Measurements from ENCODE around the gene DNER. TPM values are rescaled to one million over a fixed set of nuclear protein-coding genes. Genes with fewer than 3 reads are reported as not detected.

DNER gene
- total and polyA plus RNA-seq, 2 of the 13 experiments (the other 11 are each of a cell fraction or from before 2014, with no cell fraction given): not detected

DNA sequence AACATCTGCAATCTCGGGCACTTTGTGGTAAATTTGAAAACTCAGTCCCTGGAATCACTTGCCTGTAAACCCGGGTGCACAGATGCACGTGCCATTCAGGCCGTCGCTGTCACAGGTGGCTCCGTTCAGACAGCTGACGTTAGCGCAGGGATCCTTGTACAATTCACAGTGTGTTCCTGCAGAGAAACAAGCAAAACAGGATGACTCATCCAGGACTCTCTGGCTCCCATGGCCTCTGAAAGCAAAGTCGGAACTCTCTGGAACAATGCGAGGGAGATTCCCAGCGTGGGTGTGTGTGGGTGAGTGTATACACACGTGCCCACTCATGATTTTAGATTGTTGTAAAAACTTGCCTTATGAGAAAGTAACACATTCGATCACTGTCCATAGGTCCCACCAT lies 307.2 kb downstream of the DNER start (continued):
- TF ChIP-seq ZBTB37 (CRISPR knock-in tag; IDR thresholded peaks at IDR 0.05) (no peak), BHLHE40 (IDR thresholded peaks at IDR 0.05; ENCODE audit: low read length) (peak; percentile 87)

GRCh38 chr2:229405796-229406195 lies 308.6 kb downstream of the DNER start:
- Histone ChIP-seq H3K4me2 (ENCODE audit: low read depth, low read length) (no peak overlapping the region), H3K79me2 (ENCODE audit: insufficient read depth, low read length) (no peaks in the 10 kb centered on the region), H2AFZ (ENCODE audit: low read length) (no peak overlapping the region), H3K4me3 (replicated peaks in 1 of 3; ENCODE audit: insufficient read depth in 1 of 3, low read depth in 2 of 3, low read length in 3 of 3) (no peak overlapping the region), H3K9me3 (ENCODE audit: low read length) (no peaks in the 10 kb centered on the region), H3K9ac (ENCODE audit: insufficient read depth, low read depth, low read length) (no peak overlapping the region), H3K27ac (ENCODE audit: extremely low read length, insufficient read depth, low read length) (no peak overlapping the region), H4K20me1 (ENCODE audit: insufficient read depth, low read length) (no peaks in the 10 kb centered on the region), H3K4me1 (ENCODE audit: insufficient read depth, low read length) (no peaks in the 10 kb centered on the region), H3K27me3 (ENCODE audit: control insufficient read depth in 1 of 2, insufficient read depth in 2 of 2, low read length in 2 of 2) (peaks cover 0 to 9% of the 10 kb centered on the region in 2 experiments; a peak in 2 of 5 replicates), H3K36me3 (replicated peaks in 1 of 2; ENCODE audit: control insufficient read depth in 1 of 2, insufficient read depth in 2 of 2, low read length in 2 of 2) (no peaks in the 10 kb centered on the region)
- FAIRE-seq (no peak), DNase-seq (ENCODE audit: low spot score) (no peak), ATAC-seq (no peak)
- ChIA-PET CTCF (ENCODE audit: low intra/inter-chr PET ratio, low total read pairs) (no interaction called here), POLR2A (no interaction called here)
- in situ Hi-C loops (cut with HindIII; ENCODE audit: extremely low pct_ligation_motif_present, low pct_unique_long_range_greater_than_20kb): no loop called here
- intact Hi-C loops (cut with micrococcal nuclease; ENCODE audit: unreplicated experiment): no loop called here
- WGBS (ENCODE audit: low lambda C conversion rate): 15% methylated on average over 5 of the region's 5 CpGs
- no TSS peak for BruUV-seq (replicated peaks)
- TF ChIP-seq AHR (CRISPR knock-in tag; IDR thresholded peaks at IDR 0.05) (no peak), CAMTA2 (CRISPR knock-in tag; IDR thresholded peaks at IDR 0.05; ENCODE audit: borderline replicate concordance) (no peak), ISX (CRISPR knock-in tag; conservative IDR thresholded peaks at IDR 0.05) (no peak), MBNL3 (CRISPR knock-in tag; conservative IDR thresholded peaks at IDR 0.05) (no peak), TBL1XR1 (IDR thresholded peaks at IDR 0.05; ENCODE audit: borderline replicate concordance, low read length, partially characterized antibody) (no peak), DNMT3B (CRISPR knock-in tag; conservative IDR thresholded peaks at IDR 0.05) (no peak), KLF6 (CRISPR knock-in tag; IDR thresholded peaks at IDR 0.05) (no peak), ZNF382 (CRISPR knock-in tag; IDR thresholded peaks at IDR 0.05; ENCODE audit: borderline replicate concordance) (no peak), GZF1 (CRISPR knock-in tag; IDR thresholded peaks at IDR 0.05) (no peak), ZNF598 (CRISPR knock-in tag; IDR thresholded peaks at IDR 0.05; ENCODE audit: borderline replicate concordance) (no peak), NFYC (CRISPR knock-in tag; IDR thresholded peaks at IDR 0.05) (no peak)
- TF ChIP-seq, protein P1, sequence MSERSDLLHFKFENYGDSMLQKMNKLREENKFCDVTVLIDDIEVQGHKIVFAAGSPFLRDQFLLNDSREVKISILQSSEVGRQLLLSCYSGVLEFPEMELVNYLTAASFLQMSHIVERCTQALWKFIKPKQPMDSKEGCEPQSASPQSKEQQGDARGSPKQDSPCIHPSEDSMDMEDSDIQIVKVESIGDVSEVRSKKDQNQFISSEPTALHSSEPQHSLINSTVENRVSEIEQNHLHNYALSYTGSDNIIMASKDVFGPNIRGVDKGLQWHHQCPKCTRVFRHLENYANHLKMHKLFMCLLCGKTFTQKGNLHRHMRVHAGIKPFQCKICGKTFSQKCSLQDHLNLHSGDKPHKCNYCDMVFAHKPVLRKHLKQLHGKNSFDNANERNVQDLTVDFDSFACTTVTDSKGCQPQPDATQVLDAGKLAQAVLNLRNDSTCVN (CRISPR knock-in tag; IDR thresholded peaks at IDR 0.05; ENCODE audit: borderline replicate concordance): no peak
- TF ChIP-seq, protein P2, sequence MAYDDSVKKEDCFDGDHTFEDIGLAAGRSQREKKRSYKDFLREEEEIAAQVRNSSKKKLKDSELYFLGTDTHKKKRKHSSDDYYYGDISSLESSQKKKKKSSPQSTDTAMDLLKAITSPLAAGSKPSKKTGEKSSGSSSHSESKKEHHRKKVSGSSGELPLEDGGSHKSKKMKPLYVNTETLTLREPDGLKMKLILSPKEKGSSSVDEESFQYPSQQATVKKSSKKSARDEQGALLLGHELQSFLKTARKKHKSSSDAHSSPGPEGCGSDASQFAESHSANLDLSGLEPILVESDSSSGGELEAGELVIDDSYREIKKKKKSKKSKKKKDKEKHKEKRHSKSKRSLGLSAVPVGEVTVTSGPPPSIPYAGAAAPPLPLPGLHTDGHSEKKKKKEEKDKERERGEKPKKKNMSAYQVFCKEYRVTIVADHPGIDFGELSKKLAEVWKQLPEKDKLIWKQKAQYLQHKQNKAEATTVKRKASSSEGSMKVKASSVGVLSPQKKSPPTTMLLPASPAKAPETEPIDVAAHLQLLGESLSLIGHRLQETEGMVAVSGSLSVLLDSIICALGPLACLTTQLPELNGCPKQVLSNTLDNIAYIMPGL (CRISPR knock-in tag; IDR thresholded peaks at IDR 0.05; ENCODE audit: borderline replicate concordance in 1 of 2, low read depth in 1 of 2): no peak
- TF ChIP-seq, protein P3, sequence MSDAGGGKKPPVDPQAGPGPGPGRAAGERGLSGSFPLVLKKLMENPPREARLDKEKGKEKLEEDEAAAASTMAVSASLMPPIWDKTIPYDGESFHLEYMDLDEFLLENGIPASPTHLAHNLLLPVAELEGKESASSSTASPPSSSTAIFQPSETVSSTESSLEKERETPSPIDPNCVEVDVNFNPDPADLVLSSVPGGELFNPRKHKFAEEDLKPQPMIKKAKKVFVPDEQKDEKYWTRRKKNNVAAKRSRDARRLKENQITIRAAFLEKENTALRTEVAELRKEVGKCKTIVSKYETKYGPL (CRISPR knock-in tag; IDR thresholded peaks at IDR 0.05): no peak
- TF ChIP-seq, protein P4, sequence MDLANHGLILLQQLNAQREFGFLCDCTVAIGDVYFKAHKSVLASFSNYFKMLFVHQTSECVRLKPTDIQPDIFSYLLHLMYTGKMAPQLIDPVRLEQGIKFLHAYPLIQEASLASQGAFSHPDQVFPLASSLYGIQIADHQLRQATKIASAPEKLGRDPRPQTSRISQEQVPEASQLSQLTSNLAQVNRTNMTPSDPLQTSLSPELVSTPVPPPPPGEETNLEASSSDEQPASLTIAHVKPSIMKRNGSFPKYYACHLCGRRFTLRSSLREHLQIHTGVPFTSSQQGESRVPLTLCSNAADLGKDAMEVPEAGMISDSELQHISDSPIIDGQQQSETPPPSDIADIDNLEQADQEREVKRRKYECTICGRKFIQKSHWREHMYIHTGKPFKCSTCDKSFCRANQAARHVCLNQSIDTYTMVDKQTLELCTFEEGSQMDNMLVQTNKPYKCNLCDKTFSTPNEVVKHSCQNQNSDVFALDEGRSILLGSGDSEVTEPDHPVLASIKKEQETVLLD (CRISPR knock-in tag; IDR thresholded peaks at IDR 0.05; ENCODE audit: low read depth): no peak

All from HepG2 (cell line).